A549 (cell line): ENCODE data around the gene ZMIZ2.

Experiments used
- BHLHE40 ChIP-seq: IDR thresholded peaks from 2 replicates; pipeline ENCODE4 v1.6.1; 2012; ENCODE audit warnings: low read depth, low read length, inconsistent platforms
- CTCF ChIP-seq: fragments of >200 bp; sonication (Bioruptor Twin); formaldehyde crosslinking; IDR thresholded peaks from 3 replicates; pipeline ENCODE4 v1.5.1; 2016
- REST ChIP-seq: fragments of 200-600 bp; sonication (generic); IDR thresholded peaks from 2 replicates; pipeline ENCODE4 v1.6.1; 2016; ENCODE audit warnings: antibody characterized with exemption, mild to moderate bottlenecking, moderate library complexity

- no peak for TF ChIP-seq CTCF
- TF ChIP-seq BHLHE40 = no peak
- TF ChIP-seq REST = no peak
Observed at GRCh38 chr7:44712012-44712411, 36.6 kb upstream of the ZMIZ2 start.
